Smooth muscle cell of trachea (primary cell): ENCODE data around the gene PUSL1. TPM values are rescaled to one million over a fixed set of nuclear protein-coding genes. Genes with fewer than 3 reads are reported as not detected.

ENCODE experiments used
- total RNA-seq: library from RNA; depleted of rRNA; stranded (reverse); fragments of >200 nt; gene quantifications from 2 replicates; pipeline ENCODE4 v1.2.1, GENCODE V29; 2014

The PUSL1 gene
- total RNA-seq, result 18.2 and 30.3 TPM in 2 replicates

DNA sequence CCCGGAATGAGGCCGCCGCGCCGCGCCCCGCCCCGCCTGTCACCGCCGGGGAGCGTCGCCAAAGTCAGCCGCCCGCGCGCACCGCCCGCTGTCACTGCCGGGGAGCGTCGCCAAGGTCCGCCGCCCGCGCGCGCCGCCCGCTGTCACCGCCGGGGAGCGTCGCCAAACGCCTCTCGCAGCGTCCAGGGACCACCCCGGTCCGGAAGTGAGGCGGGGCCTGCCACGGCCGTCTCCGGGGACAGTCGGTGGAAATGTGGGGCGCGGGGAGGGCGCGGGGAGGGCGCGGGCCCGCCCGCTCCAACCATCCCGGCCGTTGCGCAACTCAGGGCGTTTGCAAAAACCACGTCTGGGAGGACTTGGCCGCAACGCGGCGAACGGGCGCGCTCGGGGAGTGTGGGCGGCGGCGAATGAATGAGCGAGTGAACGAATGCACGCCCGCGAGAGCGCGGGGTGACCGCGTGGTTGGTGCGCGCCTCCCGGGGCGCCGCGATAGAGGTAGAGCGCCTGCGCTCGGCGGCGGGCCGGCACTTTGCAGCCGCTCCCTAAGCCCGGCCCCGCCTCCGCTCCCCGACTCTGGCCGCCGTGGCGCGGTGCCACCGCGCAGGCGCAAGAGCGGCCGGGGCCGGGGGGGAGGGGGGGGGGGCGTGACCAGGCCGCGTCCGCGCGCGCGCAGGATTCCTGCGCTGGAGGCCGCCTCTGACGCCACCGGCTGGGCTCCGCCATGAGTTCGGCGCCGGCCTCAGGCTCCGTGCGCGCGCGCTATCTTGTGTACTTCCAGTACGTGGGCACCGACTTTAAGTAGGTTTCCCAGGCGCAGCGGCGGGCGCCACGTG lies at the start of gene PUSL1, which contains the start of gene ACAP3:
TSS of gene PUSL1 (plus strand) at position 675 of the 833 bp plus-strand sequence. CDS start at position 722, 47 bp downstream.
TSS of gene ACAP3 (minus strand) at position 8 of the 833 bp plus-strand sequence. CDS start 115 bp downstream, outside the sequence.

GRCh38 chr1:1273512-1274298 lies 34.7 kb upstream of the PUSL1 start, which contains the start of gene UBE2J2:
Gene UBE2J2, minus strand, starts transcription at chr1:1273854. Its CDS starts 5,862 bp downstream, at chr1:1267992.

DNA sequence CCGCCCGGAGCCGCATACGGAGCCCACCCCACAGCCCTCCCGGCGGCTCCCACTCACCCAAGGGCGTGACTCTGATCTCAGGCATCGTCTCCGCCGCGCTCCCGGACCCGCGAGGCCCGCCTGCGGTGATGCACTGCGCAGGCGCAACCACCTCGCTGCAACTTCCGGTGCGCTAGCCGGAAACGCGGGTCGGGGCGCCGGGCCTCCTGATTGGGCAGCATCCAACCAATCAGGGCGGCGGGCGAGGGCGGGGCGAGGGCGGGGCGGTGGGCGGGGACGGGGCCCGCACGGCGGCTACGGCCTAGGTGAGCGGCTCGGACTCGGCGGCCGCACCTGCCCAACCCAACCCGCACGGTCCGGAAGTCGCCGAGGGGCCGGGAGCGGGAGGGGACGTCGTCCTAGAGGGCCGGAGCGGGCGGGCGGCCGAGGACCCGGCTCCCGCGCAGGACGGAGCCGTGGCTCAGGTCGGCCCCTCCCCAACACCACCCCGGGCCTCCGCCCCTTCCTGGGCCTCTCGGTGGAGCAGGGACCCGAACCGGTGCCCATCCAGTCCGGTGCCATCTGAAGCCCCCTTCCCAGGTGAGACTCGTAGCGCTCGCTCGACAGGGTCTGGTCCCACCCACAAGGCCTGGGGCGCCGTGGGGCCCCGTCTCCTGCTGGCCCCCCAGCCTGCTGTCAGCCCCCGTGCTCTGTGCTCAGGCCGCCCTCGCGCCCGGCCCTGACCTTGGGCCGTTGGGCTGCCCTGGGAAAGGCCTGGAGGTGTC lies 16.3 kb downstream of the PUSL1 start, which contains the start of the genes CPTP and INTS11:
TSS of gene CPTP (plus strand) at position 279 of the 764 bp plus-strand sequence. CDS start 2,109 bp downstream, outside the sequence.
TSS of gene INTS11 (minus strand) at position 137 of the 764 bp plus-strand sequence. CDS start at position 85, 52 bp downstream.

DNA sequence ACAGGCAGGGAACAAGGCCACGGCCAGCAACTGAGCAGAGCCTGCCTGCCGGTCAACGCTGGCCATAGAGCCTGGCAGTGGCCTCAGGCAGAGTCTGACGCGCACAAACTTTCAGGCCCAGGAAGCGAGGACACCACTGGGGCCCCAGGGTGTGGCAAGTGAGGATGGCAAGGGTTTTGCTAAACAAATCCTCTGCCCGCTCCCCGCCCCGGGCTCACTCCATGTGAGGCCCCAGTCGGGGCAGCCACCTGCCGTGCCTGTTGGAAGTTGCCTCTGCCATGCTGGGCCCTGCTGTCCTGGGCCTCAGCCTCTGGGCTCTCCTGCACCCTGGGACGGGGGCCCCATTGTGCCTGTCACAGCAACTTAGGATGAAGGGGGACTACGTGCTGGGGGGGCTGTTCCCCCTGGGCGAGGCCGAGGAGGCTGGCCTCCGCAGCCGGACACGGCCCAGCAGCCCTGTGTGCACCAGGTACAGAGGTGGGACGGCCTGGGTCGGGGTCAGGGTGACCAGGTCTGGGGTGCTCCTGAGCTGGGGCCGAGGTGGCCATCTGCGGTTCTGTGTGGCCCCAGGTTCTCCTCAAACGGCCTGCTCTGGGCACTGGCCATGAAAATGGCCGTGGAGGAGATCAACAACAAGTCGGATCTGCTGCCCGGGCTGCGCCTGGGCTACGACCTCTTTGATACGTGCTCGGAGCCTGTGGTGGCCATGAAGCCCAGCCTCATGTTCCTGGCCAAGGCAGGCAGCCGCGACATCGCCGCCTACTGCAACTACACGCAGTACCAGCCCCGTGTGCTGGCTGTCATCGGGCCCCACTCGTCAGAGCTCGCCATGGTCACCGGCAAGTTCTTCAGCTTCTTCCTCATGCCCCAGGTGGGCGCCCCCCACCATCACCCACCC lies 22.9 kb downstream of the PUSL1 start, which contains the start of gene TAS1R3:
TSS of gene TAS1R3 (plus strand) at position 213 of the 898 bp plus-strand sequence. CDS start at position 279, 66 bp downstream.

GRCh38 chr1:1349256-1350012 lies 41.0 kb downstream of the PUSL1 start, which contains the start of gene DVL1:
Gene DVL1, minus strand, starts transcription at chr1:1349418. Its CDS starts 353 bp downstream, at chr1:1349065.

DNA sequence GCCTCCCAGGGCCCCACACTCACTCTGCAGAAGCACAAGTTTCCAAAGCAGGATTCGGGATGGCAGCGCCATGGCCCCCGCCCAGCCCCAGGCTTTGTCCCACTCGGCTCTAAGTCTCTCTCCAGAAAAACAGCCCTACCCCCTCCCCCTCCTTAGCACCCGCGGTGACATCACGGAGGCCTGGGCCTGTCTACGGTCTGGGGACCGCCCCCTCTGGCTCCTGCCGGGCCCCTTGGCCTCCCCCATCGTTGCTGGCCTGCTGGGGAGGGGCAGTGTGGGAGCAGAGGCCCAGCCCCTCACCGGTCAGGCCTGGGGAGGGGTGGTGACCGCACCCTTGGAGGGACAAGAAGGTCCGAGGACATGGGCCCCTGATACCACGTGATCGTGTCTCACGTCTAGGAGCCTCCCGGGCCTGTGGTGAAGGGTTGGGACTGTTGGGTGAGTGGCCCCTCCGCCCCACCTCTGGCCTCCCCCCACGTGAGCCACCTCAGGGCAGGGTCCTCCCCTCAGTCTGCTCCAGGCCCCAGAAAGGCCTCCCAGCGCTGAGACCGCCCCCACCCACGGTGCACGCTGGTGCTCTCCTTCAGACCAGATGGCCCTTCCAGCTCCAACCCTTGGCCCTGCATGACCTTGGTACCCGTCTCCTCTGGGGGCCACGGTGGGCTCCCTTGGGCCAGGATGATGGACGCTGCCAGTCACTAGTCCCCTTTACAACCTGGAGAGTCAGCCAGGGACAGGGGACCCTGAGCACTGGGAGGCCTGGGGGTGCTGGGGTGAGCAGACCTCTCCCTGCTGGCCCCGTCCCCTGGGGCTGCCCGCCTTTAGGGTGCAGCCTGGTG lies 50.3 kb downstream of the PUSL1 start, which contains the start of gene MXRA8:
TSS of gene MXRA8 (minus strand) at position 123 of the 839 bp plus-strand sequence. CDS start at position 72, 51 bp downstream.

Other genes starting within 250 kb of the PUSL1 start
- gene RNF223, start 234.3 kb upstream of the PUSL1 start, total RNA-seq, result 0.15 TPM in 1 of 2 replicates, not detected in the other
- gene C1orf159, start 192.5 kb upstream of the PUSL1 start, total RNA-seq, result 5.0 and 5.4 TPM in 2 replicates
- gene TTLL10, start 134.7 kb upstream of the PUSL1 start, total RNA-seq, result not detected in 2 replicates
- 0.33 and 0.44 TPM in 2 replicates for gene TNFRSF18, start 102.0 kb upstream of the PUSL1 start, total RNA-seq
- under 0.01 and 0.17 TPM in 2 replicates for gene TNFRSF4, start 94.4 kb upstream of the PUSL1 start, total RNA-seq
- 137 and 202 TPM in 2 replicates for gene SDF4, start 76.6 kb upstream of the PUSL1 start, total RNA-seq
- gene B3GALT6, start 76.4 kb upstream of the PUSL1 start, total RNA-seq, result 25.5 and 38.4 TPM in 2 replicates
- gene C1QTNF12, start 61.9 kb upstream of the PUSL1 start, total RNA-seq, result 2.5 and 5.1 TPM in 2 replicates
- gene UBE2J2, start 34.7 kb upstream of the PUSL1 start, total RNA-seq, result 48.3 and 110 TPM in 2 replicates
- gene SCNN1D, start 28.2 kb upstream of the PUSL1 start, total RNA-seq, result 2.5 and 4.3 TPM in 2 replicates
- gene ACAP3, start 667 bp upstream of the PUSL1 start, total RNA-seq, result 74.6 and 80.6 TPM in 2 replicates
- gene INTS11, start 16.1 kb downstream of the PUSL1 start, total RNA-seq, result 62.8 and 67.6 TPM in 2 replicates
- 8.9 and 22.3 TPM in 2 replicates for gene CPTP, start 16.2 kb downstream of the PUSL1 start, total RNA-seq
- gene TAS1R3, start 22.7 kb downstream of the PUSL1 start, total RNA-seq, result 0.15 and 0.50 TPM in 2 replicates
- gene DVL1, start 40.8 kb downstream of the PUSL1 start, total RNA-seq, result 81.9 and 138 TPM in 2 replicates
- gene MXRA8, start 50.0 kb downstream of the PUSL1 start, total RNA-seq, result 534 and 638 TPM in 2 replicates
- gene AURKAIP1, start 66.6 kb downstream of the PUSL1 start, total RNA-seq, result 109 and 137 TPM in 2 replicates
- gene CCNL2, start 90.7 kb downstream of the PUSL1 start, total RNA-seq, result 140 and 163 TPM in 2 replicates
- gene MRPL20, start 98.7 kb downstream of the PUSL1 start, total RNA-seq, result 63.5 and 109 TPM in 2 replicates
- 2.8 and 4.2 TPM in 2 replicates for gene ANKRD65, start 112.7 kb downstream of the PUSL1 start, total RNA-seq
- gene VWA1, start 127.1 kb downstream of the PUSL1 start, total RNA-seq, result 5.2 and 9.6 TPM in 2 replicates
- under 0.01 TPM in 1 of 2 replicates, not detected in the other for gene ATAD3C, start 141.1 kb downstream of the PUSL1 start, total RNA-seq
- 15.0 and 15.1 TPM in 2 replicates for gene ATAD3B, start 163.2 kb downstream of the PUSL1 start, total RNA-seq
- 25.1 and 32.7 TPM in 2 replicates for gene ATAD3A, start 203.6 kb downstream of the PUSL1 start, total RNA-seq
- gene TMEM240, start 232.0 kb downstream of the PUSL1 start, total RNA-seq, result 4.5 and 5.5 TPM in 2 replicates